HG03039 (cell line): ENCODE measurements around the gene CNTNAP4.

Experiments used
- ATAC-seq: cut with Tn5 transposase; IDR thresholded peaks from one replicate; pipeline ENCODE4 v1.9.1; 2021; ENCODE audit warnings: mild to moderate bottlenecking, moderate library complexity; ENCODE audit not compliant: unreplicated experiment

CNTNAP4 gene

GRCh38 chr16:76484020-76484419, 206.8 kb downstream of the CNTNAP4 start:
- no peak for ATAC-seq

GRCh38 chr16:76486740-76487139, 209.5 kb downstream of the CNTNAP4 start:
- ATAC-seq = no peak

DNA sequence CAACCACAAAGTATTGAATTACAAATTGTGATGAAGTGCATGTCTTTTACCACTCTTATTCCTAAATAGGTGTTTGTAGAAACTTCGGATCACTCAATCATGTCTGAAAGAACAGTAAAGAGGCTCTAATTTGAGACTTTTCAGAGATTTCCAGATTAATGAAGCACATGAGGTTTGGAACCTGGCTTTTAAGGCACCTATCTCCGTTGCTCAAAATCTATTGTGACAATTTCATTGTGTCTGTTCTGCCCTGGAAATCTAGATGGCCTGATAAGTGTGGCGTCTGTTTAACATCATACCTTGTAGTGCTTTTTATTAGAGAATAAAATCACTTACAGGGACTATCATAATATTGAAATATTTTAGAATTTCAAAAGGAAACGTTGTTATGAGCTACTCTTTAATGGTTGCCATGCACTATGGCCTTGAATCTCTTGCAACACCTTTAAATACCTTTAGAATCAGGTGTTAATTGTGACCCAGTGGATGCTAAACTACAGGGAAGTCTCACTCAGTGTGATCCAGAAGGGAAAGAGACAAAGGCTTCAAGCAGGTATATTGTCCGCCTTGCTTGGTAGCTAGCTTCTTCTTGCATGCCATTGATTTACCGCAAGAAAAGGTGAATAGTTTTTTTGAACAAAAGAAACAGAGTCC, 210.3 kb downstream of the CNTNAP4 start:
- ATAC-seq = no peak

GRCh38 chr16:76488065-76488417, 210.8 kb downstream of the CNTNAP4 start:
- no peak for ATAC-seq

DNA sequence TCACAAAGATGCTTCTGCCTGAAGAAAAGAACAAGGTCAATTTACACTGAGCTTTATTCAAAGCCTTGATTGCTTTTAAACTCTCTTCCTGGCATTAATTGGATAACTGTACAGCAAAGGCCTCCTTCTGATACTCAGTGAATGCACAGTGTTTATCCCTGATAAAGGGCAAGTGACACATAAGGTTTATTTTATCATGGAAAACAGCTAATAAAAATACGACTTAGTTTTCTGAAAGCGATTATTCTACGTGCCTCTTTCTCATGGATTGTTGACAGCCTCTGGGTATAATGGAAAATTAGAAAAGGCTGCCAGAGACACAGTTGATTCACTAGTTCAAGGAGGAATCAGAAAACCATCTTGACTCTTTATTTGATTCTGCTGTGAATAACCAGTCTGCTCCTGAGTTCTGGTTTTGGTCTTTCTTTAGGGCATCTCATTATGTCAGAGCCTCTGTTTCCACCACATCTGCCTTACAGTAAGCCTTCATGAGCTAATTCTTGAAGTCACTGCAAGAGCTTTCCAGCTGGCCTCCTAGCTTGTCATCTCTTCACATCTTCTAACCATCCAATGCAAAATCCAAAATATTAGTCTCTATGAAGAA, 212.9 kb downstream of the CNTNAP4 start:
- no peak for ATAC-seq

GRCh38 chr16:76500006-76500405, 222.8 kb downstream of the CNTNAP4 start:
- no peak for ATAC-seq

DNA sequence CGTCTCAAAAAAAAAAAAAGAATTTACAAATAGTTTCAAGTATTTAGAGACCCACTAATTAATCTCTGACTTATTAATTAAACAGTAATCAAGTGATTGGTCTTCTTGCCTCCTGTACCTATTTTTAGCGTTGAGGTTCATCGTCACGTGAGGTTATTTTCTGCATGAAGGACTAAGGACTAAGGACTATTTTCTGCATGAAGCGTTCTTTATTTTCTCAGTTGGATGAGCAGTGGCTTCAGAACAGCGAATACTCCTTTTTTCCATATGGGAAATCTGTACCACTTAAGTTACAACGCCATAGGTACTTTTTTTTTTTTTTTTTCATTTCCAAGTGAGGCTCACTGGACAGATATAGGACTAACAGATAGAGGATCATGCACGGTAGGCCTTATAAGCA, 224.9 kb downstream of the CNTNAP4 start:
- ATAC-seq = no peak

DNA sequence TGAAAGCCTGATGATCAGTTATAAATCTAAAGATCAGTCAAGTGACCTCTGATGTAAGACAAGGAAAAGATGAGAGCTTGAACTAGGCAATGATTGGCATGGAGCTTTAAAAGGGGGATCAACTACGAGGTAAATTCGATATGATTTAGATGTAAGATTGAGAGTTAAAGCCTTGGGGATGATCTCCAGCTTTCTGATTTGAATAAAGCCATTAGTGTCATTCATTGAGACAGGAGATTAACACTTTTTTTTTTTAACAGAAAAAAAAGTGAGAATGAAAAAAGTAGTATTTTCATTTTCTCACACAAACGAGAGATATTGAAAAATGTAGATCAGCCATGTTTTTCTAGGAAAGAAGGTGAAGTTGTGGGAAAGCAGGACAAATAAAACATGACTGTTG, 225.4 kb downstream of the CNTNAP4 start:
- ATAC-seq = no peak

- ATAC-seq = no peak
Measured at GRCh38 chr16:76503091-76503490, 225.9 kb downstream of the CNTNAP4 start.

DNA sequence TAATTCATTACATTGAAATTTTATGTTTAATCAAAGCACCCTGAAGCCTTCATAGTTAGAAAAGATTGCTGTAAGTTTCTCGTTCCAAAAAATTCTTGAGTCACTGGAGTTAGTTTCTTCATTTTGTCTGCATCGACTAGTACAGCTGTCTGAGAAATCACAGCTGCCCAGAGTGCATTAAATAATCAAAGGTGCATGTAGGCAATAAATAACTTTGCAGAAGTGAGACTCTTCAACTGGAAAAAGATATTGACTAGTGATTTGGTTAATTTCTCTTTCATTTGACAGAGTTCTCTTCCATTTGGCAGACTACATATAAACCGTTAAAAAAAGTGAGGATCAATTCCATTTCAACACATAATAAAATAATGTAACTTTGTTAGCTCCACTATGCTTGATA, 234.0 kb downstream of the CNTNAP4 start:
- no peak for ATAC-seq

DNA sequence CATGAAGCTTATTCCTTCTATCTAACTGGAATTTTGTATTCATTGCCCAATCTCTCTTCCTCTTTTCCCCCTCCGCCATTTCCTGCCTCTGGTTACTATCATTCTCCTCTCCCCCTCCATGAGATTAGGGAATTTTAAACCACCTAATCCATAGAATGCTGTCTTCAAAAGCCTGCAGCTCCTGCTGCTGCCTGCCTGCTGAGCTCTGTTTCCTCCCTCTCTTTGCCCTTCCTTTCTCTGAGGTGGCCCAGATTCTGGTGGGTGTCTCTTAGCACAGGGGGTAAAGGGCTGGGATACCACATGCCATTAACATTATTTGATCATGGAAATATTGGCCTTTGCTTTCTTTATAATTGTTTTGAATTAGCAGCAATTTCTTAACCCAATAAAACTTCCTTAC, 241.6 kb downstream of the CNTNAP4 start:
- ATAC-seq = no peak

GRCh38 chr16:76524356-76524755, 247.2 kb downstream of the CNTNAP4 start:
- ATAC-seq = no peak

- ATAC-seq = no peak
Measured at GRCh38 chr16:76524769-76525168, 247.6 kb downstream of the CNTNAP4 start.

DNA sequence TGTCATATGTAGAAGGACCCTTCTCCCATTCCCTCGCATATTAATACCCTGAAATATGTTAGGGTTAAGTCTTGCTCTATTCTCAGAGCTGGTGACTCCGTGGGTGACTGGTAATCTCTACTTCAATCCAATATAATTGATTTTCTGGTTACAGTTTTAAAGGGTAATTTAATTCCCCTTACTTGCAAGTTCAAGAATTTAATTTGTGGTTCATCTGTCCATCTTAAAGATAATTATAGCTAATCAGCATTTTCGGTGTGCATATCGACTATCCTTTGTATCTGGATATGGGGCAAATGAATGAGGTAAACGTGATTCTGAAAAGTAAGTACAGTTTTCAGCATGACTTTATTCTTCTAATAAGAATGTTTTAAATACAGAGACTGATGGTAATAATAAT, 250.0 kb downstream of the CNTNAP4 start:
- ATAC-seq = no peak

GRCh38 chr16:76529120-76529519, 251.9 kb downstream of the CNTNAP4 start:
- ATAC-seq = no peak

DNA sequence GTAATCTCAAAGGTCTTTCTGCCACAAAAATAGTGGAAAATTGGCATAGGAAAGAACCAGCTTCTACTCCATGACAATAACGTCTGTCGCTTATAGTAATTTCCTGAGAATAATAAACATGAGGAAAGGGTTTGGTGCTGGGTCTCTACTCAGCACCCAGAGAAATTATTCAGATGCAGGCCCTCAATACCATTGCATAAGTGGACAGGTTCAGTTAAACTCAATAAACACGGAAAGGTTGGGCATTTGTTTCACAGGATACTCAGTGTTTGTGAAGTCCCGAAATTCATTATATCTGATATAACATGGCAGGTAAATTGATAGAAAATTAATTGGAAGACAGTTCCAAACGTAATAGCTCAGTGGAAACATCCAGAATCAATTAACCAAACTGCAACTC, 254.0 kb downstream of the CNTNAP4 start:
- ATAC-seq = no peak

GRCh38 chr16:76532188-76532973, 255.2 kb downstream of the CNTNAP4 start:
- no peak for ATAC-seq

DNA sequence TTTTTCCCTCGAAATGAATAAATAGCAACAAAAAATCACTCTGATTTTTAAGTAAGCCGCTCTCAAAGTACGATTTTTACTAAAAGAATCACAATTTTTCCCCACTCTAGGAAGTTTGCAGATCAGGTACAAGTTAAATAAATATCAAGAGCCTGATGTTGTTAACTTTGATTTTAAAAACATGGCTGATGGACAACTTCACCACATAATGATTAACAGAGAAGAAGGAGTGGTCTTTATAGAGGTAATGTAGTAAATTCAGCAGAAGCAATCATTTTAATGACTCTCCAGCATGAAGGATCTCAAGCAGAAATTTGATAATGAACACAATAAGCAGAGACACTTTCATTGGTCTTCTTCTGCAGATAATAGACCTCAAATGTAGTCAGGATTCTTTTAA, 262.4 kb downstream of the CNTNAP4 start:
- ATAC-seq = no peak

- no peak for ATAC-seq
Measured at GRCh38 chr16:76541070-76541469, 263.9 kb downstream of the CNTNAP4 start.

DNA sequence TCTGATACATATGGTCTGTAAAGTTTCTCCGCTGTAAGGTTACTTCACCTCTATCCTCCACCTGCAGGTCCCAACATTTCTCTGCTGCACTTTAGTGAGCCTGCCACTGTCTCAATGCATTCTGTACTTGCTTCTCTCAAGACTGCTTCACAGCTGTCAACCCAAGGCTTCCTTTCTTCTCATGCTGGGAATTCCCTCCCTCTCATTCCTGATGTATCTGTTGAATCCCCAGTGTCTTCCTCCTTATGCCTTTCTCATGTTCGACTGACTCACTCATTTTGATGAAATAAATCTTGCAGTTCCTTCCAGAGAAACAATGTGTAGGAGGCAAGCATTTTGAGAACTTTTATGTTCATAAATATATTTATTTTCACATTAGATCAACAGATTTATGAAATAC, 288.3 kb downstream of the CNTNAP4 start:
- ATAC-seq = no peak

GRCh38 chr16:76571755-76572154, 294.6 kb downstream of the CNTNAP4 start:
- no peak for ATAC-seq

- no peak for ATAC-seq
Measured at GRCh38 chr16:76573281-76573680, 296.1 kb downstream of the CNTNAP4 start.
